Mammary epithelial cell (primary cell): ENCODE results near the gene WNT7A.

Source experiments
- EZH2 ChIP-seq: IDR thresholded peaks from 2 replicates; pipeline ENCODE4 v1.6.1; 2012; ENCODE audit warnings: low read length, inconsistent platforms, borderline replicate concordance
- TF ChIP-seq, protein P1 (sequence below), 2 donors: IDR thresholded peaks in 1 of 2; conservative IDR thresholded peaks in 1 of 2; 2 replicates each; pipeline ENCODE4 v1.5.1; 2011 to 2012; ENCODE audit warnings: inconsistent platforms in 2 of 2, low read length in 2 of 2, mild to moderate bottlenecking in 2 of 2, control low read depth in 1 of 2, low read depth in 1 of 2; ENCODE audit not compliant: insufficient read depth in 1 of 2; ENCODE audit errors: extremely low read depth in 1 of 2

GRCh38 chr3:13800064-13800463 is 79.8 kb downstream of the WNT7A start:
- TF ChIP-seq, protein P1, sequence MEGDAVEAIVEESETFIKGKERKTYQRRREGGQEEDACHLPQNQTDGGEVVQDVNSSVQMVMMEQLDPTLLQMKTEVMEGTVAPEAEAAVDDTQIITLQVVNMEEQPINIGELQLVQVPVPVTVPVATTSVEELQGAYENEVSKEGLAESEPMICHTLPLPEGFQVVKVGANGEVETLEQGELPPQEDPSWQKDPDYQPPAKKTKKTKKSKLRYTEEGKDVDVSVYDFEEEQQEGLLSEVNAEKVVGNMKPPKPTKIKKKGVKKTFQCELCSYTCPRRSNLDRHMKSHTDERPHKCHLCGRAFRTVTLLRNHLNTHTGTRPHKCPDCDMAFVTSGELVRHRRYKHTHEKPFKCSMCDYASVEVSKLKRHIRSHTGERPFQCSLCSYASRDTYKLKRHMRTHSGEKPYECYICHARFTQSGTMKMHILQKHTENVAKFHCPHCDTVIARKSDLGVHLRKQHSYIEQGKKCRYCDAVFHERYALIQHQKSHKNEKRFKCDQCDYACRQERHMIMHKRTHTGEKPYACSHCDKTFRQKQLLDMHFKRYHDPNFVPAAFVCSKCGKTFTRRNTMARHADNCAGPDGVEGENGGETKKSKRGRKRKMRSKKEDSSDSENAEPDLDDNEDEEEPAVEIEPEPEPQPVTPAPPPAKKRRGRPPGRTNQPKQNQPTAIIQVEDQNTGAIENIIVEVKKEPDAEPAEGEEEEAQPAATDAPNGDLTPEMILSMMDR (conservative IDR thresholded peaks at IDR 0.05 in 1 of 2, IDR thresholded peaks at IDR 0.05 in 1 of 2; ENCODE audit: extremely low read depth in 1 of 2, insufficient read depth in 1 of 2, low read depth in 1 of 2, low read length in 2 of 2): no peak
- no peak for TF ChIP-seq EZH2
